Prostate gland (tissue), 2 donors: Measurements from ENCODE around the gene RAD51B. TPM values are rescaled to one million over a fixed set of nuclear protein-coding genes. Genes with fewer than 3 reads are reported as not detected.

Source experiments
- DNase-seq: peaks from one replicate; pipeline ENCODE4 v3.0.0-alpha.2; 2019; ENCODE audit warnings: low spot score
- H3K27ac ChIP-seq, 2 donors: fragments of 200-600 bp; sonication (generic); 2 replicates each; pipeline ENCODE4 v1.5.1; 2017 to 2019
- H3K27me3 ChIP-seq: fragments of 200-600 bp; sonication (generic); replicated peaks from 2 replicates; pipeline ENCODE4 v1.5.1; 2019; ENCODE audit not compliant: insufficient read depth
- H3K36me3 ChIP-seq, 2 donors: fragments of 200-600 bp; sonication (generic); 1 replicate in 1 of 2; 2 replicates in 1 of 2; pipeline versions ENCODE4 v1.5.1 to v1.8.1; 2017 to 2019
- H3K4me1 ChIP-seq: fragments of 200-600 bp; sonication (generic); replicated peaks from 2 replicates; pipeline ENCODE4 v1.5.1; 2019
- H3K4me3 ChIP-seq, 2 donors: fragments of 200-600 bp; sonication (generic); 2 replicates each; pipeline ENCODE4 v1.5.1; 2017 to 2019
- H3K9me3 ChIP-seq: fragments of 200-600 bp; sonication (generic); 2 replicates; pipeline ENCODE4 v1.5.1; 2017
- CTCF ChIP-seq, 4 experiments: fragments of 200-600 bp in 2 of 4; fragments of 450-650 bp in 2 of 4; sonication (generic) in 2 of 4; IDR thresholded peaks; 1 replicate in 3 of 4; 2 replicates in 1 of 4; pipeline ENCODE4 v1.5.1; 2016 to 2019; ENCODE audit warnings: antibody characterized with exemption in 4 of 4, mild to moderate bottlenecking in 2 of 4, moderate library complexity in 2 of 4
- POLR2A ChIP-seq: fragments of 450-650 bp; IDR thresholded peaks from one replicate; pipeline ENCODE4 v1.6.1; 2016; ENCODE audit warnings: antibody characterized with exemption, mild to moderate bottlenecking
- POLR2AphosphoS5 ChIP-seq: sonication (generic); formaldehyde crosslinking; IDR thresholded peaks from one replicate; pipeline ENCODE4 v1.6.1; 2017; ENCODE audit warnings: antibody characterized with exemption
- WGBS: methylation state at CpG from one replicate; pipeline ENCODE4 v1.1.5; 2018; 5-methylcytosine and 5-hydroxymethylcytosine counted together
- intact Hi-C: fragments of 100-400 bp; cut with DNase I; formaldehyde crosslinking; loops from one replicate; pipeline ENCODE4 v1.14.2; 2022
- total RNA-seq, 2 donors: library from RNA; depleted of rRNA; stranded (reverse); fragments of >200 nt; gene quantifications; one replicate each; pipeline ENCODE4 v1.1.0, GENCODE V29; 2016

RAD51B gene
- total RNA-seq, 2 donors from 2014 or later: 14.9 to 35.8 TPM

- intact Hi-C loops: no loop called here
- no peaks in the 10 kb centered on the region for H3K27me3 ChIP-seq
- H3K4me1 ChIP-seq: peaks cover 7% of the 10 kb centered on the region
- 85% methylated on average over 7 of the region's 7 CpGs for WGBS
- no peak overlapping the region for H3K4me3 ChIP-seq
- TF ChIP-seq POLR2AphosphoS5 (no peak), CTCF (IDR thresholded peaks at IDR 0.05) (no peak), POLR2A (no peak)
- DNase-seq: no peak
- H3K27ac ChIP-seq: no peak overlapping the region
- H3K9me3 ChIP-seq: no peaks in the 10 kb centered on the region
- H3K36me3 ChIP-seq: no peaks in the 10 kb centered on the region
Measured at GRCh38 chr14:68592948-68593556, 773.5 kb downstream of the RAD51B start.

GRCh38 chr14:68593806-68594536 lies 774.4 kb downstream of the RAD51B start:
- H3K27ac ChIP-seq: no peak overlapping the region
- no peak for DNase-seq
- TF ChIP-seq CTCF (IDR thresholded peaks at IDR 0.05): no peak
- intact Hi-C loops: no loop called here
- H3K4me3 ChIP-seq: no peak overlapping the region
- no peaks in the 10 kb centered on the region for H3K9me3 ChIP-seq
- no peaks in the 10 kb centered on the region for H3K36me3 ChIP-seq
- no peaks in the 10 kb centered on the region for H3K27me3 ChIP-seq
- 45% methylated on average over 9 of the region's 9 CpGs for WGBS
- peaks cover 11% of the 10 kb centered on the region for H3K4me1 ChIP-seq

GRCh38 chr14:68594737-68595380 lies 775.3 kb downstream of the RAD51B start:
- 93% methylated on average over 6 of the region's 6 CpGs for WGBS
- intact Hi-C loops: no loop called here
- TF ChIP-seq POLR2A (no peak), CTCF (IDR thresholded peaks at IDR 0.05) (no peak), POLR2AphosphoS5 (no peak)
- Histone ChIP-seq H3K36me3 (no peaks in the 10 kb centered on the region), H3K9me3 (no peaks in the 10 kb centered on the region), H3K4me3 (no peak overlapping the region), H3K27me3 (no peaks in the 10 kb centered on the region), H3K27ac (no peak overlapping the region), H3K4me1 (peaks cover 18% of the 10 kb centered on the region)
- DNase-seq: no peak

- DNase-seq: no peak
- TF ChIP-seq POLR2A: no peak
- no peak for TF ChIP-seq POLR2AphosphoS5
- TF ChIP-seq CTCF (IDR thresholded peaks at IDR 0.05): no peak
- Histone ChIP-seq H3K27me3 (no peaks in the 10 kb centered on the region), H3K4me3 (no peak overlapping the region), H3K9me3 (no peaks in the 10 kb centered on the region), H3K27ac (no peak overlapping the region), H3K36me3 (no peaks in the 10 kb centered on the region), H3K4me1 (peaks cover 12% of the 10 kb centered on the region)
- WGBS: 85% methylated on average over 7 of the region's 7 CpGs
- intact Hi-C loops: no loop called here
Measured at GRCh38 chr14:68596211-68596610, 776.6 kb downstream of the RAD51B start.
